ENCODE data around the gene TAS2R38.

GRCh38 chr7:141930211-141930610 lies 43.4 kb downstream of the TAS2R38 start:
- TF ChIP-seq CTCF (IDR thresholded peaks at IDR 0.05) (no peak), ZFX (IDR thresholded peaks at IDR 0.05; ENCODE audit: borderline replicate concordance) (no peak)
